Central memory CD8-positive, alpha-beta T cell (primary cell): ENCODE data around the gene SAYSD1.

Source experiments
- ATAC-seq: fragments of 150-1000 bp; cut with Tn5 transposase; replicated peaks from 2 replicates; pipeline ENCODE4 v1.10.0; 2022; ENCODE audit warnings: mild to moderate bottlenecking, moderate FRiP score, moderate number of reproducible peaks; ENCODE audit not compliant: poor library complexity, severe bottlenecking; ENCODE audit errors: extremely low read depth
- DNase-seq, 2 donors: peaks; one replicate each; pipeline ENCODE4 v3.0.0; 2021; ENCODE audit warnings: low spot score in 2 of 2
- H3K27ac Mint-ChIP-seq: one replicate; pipeline ENCODE4 v1.8.0; 2022; ENCODE audit warnings: low read depth, mild to moderate bottlenecking, moderate library complexity, mixed read lengths
- H3K27me3 Mint-ChIP-seq: one replicate; pipeline ENCODE4 v1.8.0; 2022; ENCODE audit warnings: mixed read lengths
- H3K36me3 Mint-ChIP-seq: one replicate; pipeline ENCODE4 v1.8.0; 2022; ENCODE audit warnings: mild to moderate bottlenecking, moderate library complexity, mixed read lengths; ENCODE audit not compliant: insufficient read depth
- H3K4me1 Mint-ChIP-seq: one replicate; pipeline ENCODE4 v1.8.0; 2022; ENCODE audit warnings: mixed read lengths
- H3K4me3 Mint-ChIP-seq: one replicate; pipeline ENCODE4 v1.8.0; 2022; ENCODE audit warnings: mild to moderate bottlenecking, moderate library complexity, mixed read lengths
- H3K9me3 Mint-ChIP-seq: one replicate; pipeline ENCODE4 v1.8.0; 2022; ENCODE audit warnings: mixed read lengths

SAYSD1 gene

DNA sequence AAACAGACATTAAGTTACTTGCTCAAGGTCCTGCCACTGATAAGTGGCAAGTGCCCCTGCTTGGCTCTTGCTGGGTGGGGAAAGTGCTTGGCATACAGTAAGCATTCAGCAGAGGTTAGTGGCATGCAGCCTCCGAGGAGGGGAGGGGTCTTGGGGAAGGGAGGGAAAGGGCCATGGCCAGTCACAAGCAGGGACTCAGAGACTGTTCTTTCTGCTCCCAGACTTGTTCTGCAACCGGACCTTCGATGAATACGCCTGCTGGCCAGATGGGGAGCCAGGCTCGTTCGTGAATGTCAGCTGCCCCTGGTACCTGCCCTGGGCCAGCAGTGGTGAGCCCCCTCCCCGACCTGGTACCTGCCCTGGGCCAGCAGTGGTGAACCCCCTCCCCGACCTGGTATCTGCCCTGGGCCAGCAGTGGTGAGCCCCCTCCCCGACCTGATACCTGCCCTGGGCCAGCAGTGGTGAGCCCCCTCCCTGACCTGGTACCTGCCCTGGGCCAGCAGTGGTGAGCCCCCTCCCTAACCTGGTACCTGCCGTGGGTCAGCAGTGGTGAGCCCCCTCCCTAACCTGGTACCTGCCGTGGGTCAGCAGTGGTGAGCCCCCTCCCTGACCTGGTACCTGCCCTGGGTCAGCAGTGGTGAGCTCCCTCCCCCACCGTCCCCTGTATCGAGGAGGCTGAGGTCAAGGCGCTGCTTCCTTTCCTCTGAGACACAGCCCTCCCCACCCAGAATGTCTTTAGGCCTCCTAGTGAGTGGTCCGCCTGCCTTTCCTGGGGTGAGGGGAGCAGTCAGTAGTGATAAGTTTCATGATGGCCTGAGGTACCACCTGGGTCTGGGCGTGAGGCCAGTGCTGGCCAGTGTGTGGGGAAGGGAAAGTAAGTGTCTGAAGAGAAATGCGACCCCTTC, 57.5 kb downstream of the SAYSD1 start:
- Mint-ChIP-seq H3K9me3 (no peaks in the 10 kb centered on the region), H3K27me3 (peaks cover 43% of the 10 kb centered on the region), H3K4me1 (no peaks in the 10 kb centered on the region), H3K4me3 (no peak overlapping the region), H3K36me3 (no peaks in the 10 kb centered on the region), H3K27ac (no peak overlapping the region)
- DNase-seq = no peak
- ATAC-seq = no peak

DNA sequence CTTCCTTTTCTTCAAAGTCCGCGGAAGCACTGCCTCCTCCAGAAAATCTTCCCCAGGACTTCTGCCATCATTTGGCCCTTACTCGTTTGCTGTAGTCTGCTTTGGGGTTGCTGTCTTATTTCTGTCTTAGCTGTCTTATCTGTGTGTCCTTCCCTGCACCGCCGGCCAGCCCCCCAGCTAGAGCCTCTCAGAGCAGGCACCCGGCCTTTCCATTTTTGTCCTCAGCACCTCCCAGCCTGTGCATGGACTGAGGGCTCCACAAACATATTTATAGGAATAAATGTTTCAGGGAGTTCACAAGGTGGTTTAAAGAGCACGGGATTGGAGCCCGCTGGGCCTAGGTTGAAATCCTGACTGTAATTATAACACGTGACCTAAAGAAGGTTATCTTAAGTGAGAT, 58.3 kb downstream of the SAYSD1 start:
- H3K36me3 Mint-ChIP-seq = no peaks in the 10 kb centered on the region
- H3K4me1 Mint-ChIP-seq = peaks cover 4% of the 10 kb centered on the region
- H3K27ac Mint-ChIP-seq = no peak overlapping the region
- H3K27me3 Mint-ChIP-seq = peaks cover 43% of the 10 kb centered on the region
- no peak for DNase-seq
- no peak overlapping the region for H3K4me3 Mint-ChIP-seq
- H3K9me3 Mint-ChIP-seq = no peaks in the 10 kb centered on the region
- ATAC-seq = no peak

- no peak for ATAC-seq
- Mint-ChIP-seq H3K27ac (no peak overlapping the region), H3K27me3 (peaks cover 41% of the 10 kb centered on the region), H3K4me3 (no peak overlapping the region), H3K9me3 (no peaks in the 10 kb centered on the region), H3K4me1 (peaks cover 7% of the 10 kb centered on the region), H3K36me3 (no peaks in the 10 kb centered on the region)
- DNase-seq = no peak
Observed at GRCh38 chr6:39056191-39056590, 58.8 kb downstream of the SAYSD1 start.

- H3K36me3 Mint-ChIP-seq = no peaks in the 10 kb centered on the region
- ATAC-seq (no peak), DNase-seq (no peak)
- H3K27me3 Mint-ChIP-seq = peaks cover 41% of the 10 kb centered on the region
- no peak overlapping the region for H3K27ac Mint-ChIP-seq
- H3K9me3 Mint-ChIP-seq = no peaks in the 10 kb centered on the region
- H3K4me3 Mint-ChIP-seq = no peak overlapping the region
- H3K4me1 Mint-ChIP-seq = peaks cover 7% of the 10 kb centered on the region
Observed at GRCh38 chr6:39055661-39056060, 59.3 kb downstream of the SAYSD1 start.

DNA sequence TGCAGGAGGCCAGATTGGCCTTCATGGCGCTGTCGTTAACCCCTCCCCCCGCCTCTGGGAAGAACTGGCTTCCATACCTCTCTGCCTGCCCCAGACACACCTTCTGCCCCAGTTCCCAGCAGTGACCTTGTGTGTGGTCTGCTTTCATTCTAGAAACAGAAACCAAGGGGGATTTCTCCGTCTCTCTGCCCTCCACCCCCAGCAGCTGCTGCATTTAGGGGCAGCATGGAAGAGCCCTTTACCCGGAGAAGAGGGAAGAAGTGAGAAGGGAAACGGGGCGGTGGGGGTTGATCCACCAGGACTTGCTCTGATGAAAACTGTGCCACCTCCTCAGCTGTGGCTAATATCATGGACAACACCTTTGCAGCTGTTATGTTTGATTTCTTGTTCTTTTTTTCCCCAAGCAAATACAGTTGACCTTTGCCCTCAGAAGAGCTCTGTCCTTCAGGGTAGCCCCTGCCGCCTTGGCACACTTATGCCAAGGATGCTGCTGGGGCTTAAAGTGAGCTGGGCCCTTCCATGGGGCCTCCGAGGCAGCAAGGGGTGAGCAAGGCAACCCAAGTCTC, 60.3 kb downstream of the SAYSD1 start:
- ATAC-seq (no peak), DNase-seq (no peak)
- Mint-ChIP-seq H3K4me1 (peaks cover 7% of the 10 kb centered on the region), H3K9me3 (no peaks in the 10 kb centered on the region), H3K36me3 (no peaks in the 10 kb centered on the region), H3K27me3 (peaks cover 41% of the 10 kb centered on the region), H3K27ac (no peak overlapping the region), H3K4me3 (no peak overlapping the region)
